Posterior vena cava (tissue), 2 donors: ENCODE data around the gene KCNN2. TPM values are rescaled to one million over a fixed set of nuclear protein-coding genes. Genes with fewer than 3 reads are reported as not detected.

ENCODE experiments used
- DNase-seq: peaks from one replicate; pipeline ENCODE4 v3.0.0-alpha.2; 2020; ENCODE audit warnings: low spot score
- intact Hi-C, 2 donors: fragments of 100-400 bp; cut with DNase I; formaldehyde crosslinking; loops; one replicate each; pipeline versions ENCODE4 v1.14.1 to v1.14.2; 2022 to 2023
- total RNA-seq, 2 donors: library from RNA; stranded (reverse); fragmentation: NEBNext Ultra II Directional; extraction: Animal tissue kit (Norgen Biotek cat#: 25700); gene quantifications; one replicate each; pipeline ENCODE4 v1.2.1, GENCODE V29; 2021
- donor health status: DM: yes; HTN: yes; CAD: no.
- donor health status: DM: yes; HTN: yes; CAD: no.

The KCNN2 gene
- total RNA-seq, 2 donors from 2014 or later: 0.24 to 0.46 TPM

- intact Hi-C loops: no loop called here
- DNase-seq: no peak
Observed at GRCh38 chr5:114458726-114459125, 96.9 kb downstream of the KCNN2 start.

GRCh38 chr5:114467171-114467570 lies 105.3 kb downstream of the KCNN2 start:
- no peak for DNase-seq
- intact Hi-C loops: no loop called here

GRCh38 chr5:114467729-114468128 lies 105.9 kb downstream of the KCNN2 start:
- intact Hi-C loops: no loop called here
- DNase-seq: no peak

- no peak for DNase-seq
- intact Hi-C loops: no loop called here
Observed at GRCh38 chr5:114469372-114469771, 107.5 kb downstream of the KCNN2 start.

- intact Hi-C loops: no loop called here
- DNase-seq: no peak
Observed at GRCh38 chr5:114471529-114471928, 109.7 kb downstream of the KCNN2 start.

- intact Hi-C loops: no loop called here
- no peak for DNase-seq
Observed at GRCh38 chr5:114473541-114473940, 111.7 kb downstream of the KCNN2 start.

- intact Hi-C loops: no loop called here
- DNase-seq: no peak
Observed at GRCh38 chr5:114477816-114478334, 116.0 kb downstream of the KCNN2 start.

- intact Hi-C loops: no loop called here
- DNase-seq: no peak
Observed at GRCh38 chr5:114500756-114501155, 138.9 kb downstream of the KCNN2 start.

GRCh38 chr5:114504560-114504959 lies 142.7 kb downstream of the KCNN2 start:
- intact Hi-C loops: no loop called here

GRCh38 chr5:114524221-114524620 lies 162.4 kb downstream of the KCNN2 start:
- intact Hi-C loops: no loop called here
- no peak for DNase-seq

More at GRCh38 chr5:114504560-114504959, 142.7 kb downstream of the KCNN2 start:
- DNase-seq: no peak

- intact Hi-C loops: no loop called here
- DNase-seq: no peak
Observed at GRCh38 chr5:114544561-114544960, 182.7 kb downstream of the KCNN2 start.
